ENCODE results near the gene LTBP1. TPM values are rescaled to one million over a fixed set of nuclear protein-coding genes. Genes with fewer than 3 reads are reported as not detected.

Gene LTBP1
- total and polyA plus RNA-seq, 4 donors = 5.8 to 57.6 (median 10.2) TPM

GRCh38 chr2:33420726-33421125 lies 474.0 kb downstream of the LTBP1 start:
- Histone ChIP-seq H3K9me3 (ENCODE audit: control insufficient read depth in 4 of 4, low read length in 3 of 4) (no peaks in the 10 kb centered on the region), H3K36me3 (ENCODE audit: control insufficient read depth in 4 of 4, insufficient read depth in 3 of 4, low read depth in 1 of 4, low read length in 3 of 4) (no peaks in the 10 kb centered on the region), H3K4me3 (ENCODE audit: low read depth in 1 of 3, low read length in 3 of 3) (no peak overlapping the region), H3K9ac (ENCODE audit: low read depth in 1 of 2, low read length in 2 of 2) (no peak overlapping the region), H3K27ac (ENCODE audit: low read depth in 1 of 2, low read length in 2 of 2) (no peak overlapping the region), H3K4me1 (ENCODE audit: control insufficient read depth in 4 of 4, insufficient read depth in 4 of 4, low read length in 3 of 4) (no peaks in the 10 kb centered on the region), H3K27me3 (ENCODE audit: control insufficient read depth in 4 of 4, insufficient read depth in 4 of 4, low read length in 3 of 4) (no peaks in the 10 kb centered on the region)
- no peak for DNase-seq (ENCODE audit: low spot score)
- TF ChIP-seq FOXA1 (IDR thresholded peaks at IDR 0.05) (no peak), RXRA (IDR thresholded peaks at IDR 0.05) (no peak), NR2F2 (IDR thresholded peaks at IDR 0.05) (no peak), HNF4A (conservative IDR thresholded peaks at IDR 0.05) (no peak), YY1 (IDR thresholded peaks at IDR 0.05) (no peak), EGR1 (IDR thresholded peaks at IDR 0.05; ENCODE audit: low read depth in 2 of 2) (no peak), FOXA2 (IDR thresholded peaks at IDR 0.05) (no peak), JUND (IDR thresholded peaks at IDR 0.05) (no peak), ZBTB33 (IDR thresholded peaks at IDR 0.05) (no peak), GABPA (IDR thresholded peaks at IDR 0.05 in 1 of 2, conservative IDR thresholded peaks at IDR 0.05 in 1 of 2) (no peak)
- TF ChIP-seq, protein P1, sequence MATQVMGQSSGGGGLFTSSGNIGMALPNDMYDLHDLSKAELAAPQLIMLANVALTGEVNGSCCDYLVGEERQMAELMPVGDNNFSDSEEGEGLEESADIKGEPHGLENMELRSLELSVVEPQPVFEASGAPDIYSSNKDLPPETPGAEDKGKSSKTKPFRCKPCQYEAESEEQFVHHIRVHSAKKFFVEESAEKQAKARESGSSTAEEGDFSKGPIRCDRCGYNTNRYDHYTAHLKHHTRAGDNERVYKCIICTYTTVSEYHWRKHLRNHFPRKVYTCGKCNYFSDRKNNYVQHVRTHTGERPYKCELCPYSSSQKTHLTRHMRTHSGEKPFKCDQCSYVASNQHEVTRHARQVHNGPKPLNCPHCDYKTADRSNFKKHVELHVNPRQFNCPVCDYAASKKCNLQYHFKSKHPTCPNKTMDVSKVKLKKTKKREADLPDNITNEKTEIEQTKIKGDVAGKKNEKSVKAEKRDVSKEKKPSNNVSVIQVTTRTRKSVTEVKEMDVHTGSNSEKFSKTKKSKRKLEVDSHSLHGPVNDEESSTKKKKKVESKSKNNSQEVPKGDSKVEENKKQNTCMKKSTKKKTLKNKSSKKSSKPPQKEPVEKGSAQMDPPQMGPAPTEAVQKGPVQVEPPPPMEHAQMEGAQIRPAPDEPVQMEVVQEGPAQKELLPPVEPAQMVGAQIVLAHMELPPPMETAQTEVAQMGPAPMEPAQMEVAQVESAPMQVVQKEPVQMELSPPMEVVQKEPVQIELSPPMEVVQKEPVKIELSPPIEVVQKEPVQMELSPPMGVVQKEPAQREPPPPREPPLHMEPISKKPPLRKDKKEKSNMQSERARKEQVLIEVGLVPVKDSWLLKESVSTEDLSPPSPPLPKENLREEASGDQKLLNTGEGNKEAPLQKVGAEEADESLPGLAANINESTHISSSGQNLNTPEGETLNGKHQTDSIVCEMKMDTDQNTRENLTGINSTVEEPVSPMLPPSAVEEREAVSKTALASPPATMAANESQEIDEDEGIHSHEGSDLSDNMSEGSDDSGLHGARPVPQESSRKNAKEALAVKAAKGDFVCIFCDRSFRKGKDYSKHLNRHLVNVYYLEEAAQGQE (IDR thresholded peaks at IDR 0.05) = no peak
- TF ChIP-seq, protein P2, sequence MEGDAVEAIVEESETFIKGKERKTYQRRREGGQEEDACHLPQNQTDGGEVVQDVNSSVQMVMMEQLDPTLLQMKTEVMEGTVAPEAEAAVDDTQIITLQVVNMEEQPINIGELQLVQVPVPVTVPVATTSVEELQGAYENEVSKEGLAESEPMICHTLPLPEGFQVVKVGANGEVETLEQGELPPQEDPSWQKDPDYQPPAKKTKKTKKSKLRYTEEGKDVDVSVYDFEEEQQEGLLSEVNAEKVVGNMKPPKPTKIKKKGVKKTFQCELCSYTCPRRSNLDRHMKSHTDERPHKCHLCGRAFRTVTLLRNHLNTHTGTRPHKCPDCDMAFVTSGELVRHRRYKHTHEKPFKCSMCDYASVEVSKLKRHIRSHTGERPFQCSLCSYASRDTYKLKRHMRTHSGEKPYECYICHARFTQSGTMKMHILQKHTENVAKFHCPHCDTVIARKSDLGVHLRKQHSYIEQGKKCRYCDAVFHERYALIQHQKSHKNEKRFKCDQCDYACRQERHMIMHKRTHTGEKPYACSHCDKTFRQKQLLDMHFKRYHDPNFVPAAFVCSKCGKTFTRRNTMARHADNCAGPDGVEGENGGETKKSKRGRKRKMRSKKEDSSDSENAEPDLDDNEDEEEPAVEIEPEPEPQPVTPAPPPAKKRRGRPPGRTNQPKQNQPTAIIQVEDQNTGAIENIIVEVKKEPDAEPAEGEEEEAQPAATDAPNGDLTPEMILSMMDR (IDR thresholded peaks at IDR 0.05; ENCODE audit: low read depth, low read length, missing input control) = no peak
- TF ChIP-seq, protein P3, sequence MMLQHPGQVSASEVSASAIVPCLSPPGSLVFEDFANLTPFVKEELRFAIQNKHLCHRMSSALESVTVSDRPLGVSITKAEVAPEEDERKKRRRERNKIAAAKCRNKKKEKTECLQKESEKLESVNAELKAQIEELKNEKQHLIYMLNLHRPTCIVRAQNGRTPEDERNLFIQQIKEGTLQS (IDR thresholded peaks at IDR 0.05) = no peak
- WGBS = 89% methylated on average over 4 of the region's 4 CpGs

- no peaks in the 10 kb centered on the region for H3K9me3 ChIP-seq (ENCODE audit: control insufficient read depth in 4 of 4, low read length in 3 of 4)
Measured at GRCh38 chr2:33421820-33422219, 475.1 kb downstream of the LTBP1 start.

More at GRCh38 chr2:33421820-33422219, 475.1 kb downstream of the LTBP1 start:
- DNase-seq (ENCODE audit: low spot score) = no peak
- Histone ChIP-seq H3K36me3 (ENCODE audit: control insufficient read depth in 4 of 4, insufficient read depth in 3 of 4, low read depth in 1 of 4, low read length in 3 of 4) (no peaks in the 10 kb centered on the region), H3K4me3 (ENCODE audit: low read depth in 1 of 3, low read length in 3 of 3) (no peak overlapping the region), H3K27me3 (ENCODE audit: control insufficient read depth in 4 of 4, insufficient read depth in 4 of 4, low read length in 3 of 4) (no peaks in the 10 kb centered on the region), H3K4me1 (ENCODE audit: control insufficient read depth in 4 of 4, insufficient read depth in 4 of 4, low read length in 3 of 4) (no peaks in the 10 kb centered on the region), H3K27ac (ENCODE audit: low read depth in 1 of 2, low read length in 2 of 2) (no peak overlapping the region), H3K9ac (ENCODE audit: low read depth in 1 of 2, low read length in 2 of 2) (no peak overlapping the region)
- 85% methylated on average over 2 of the region's 2 CpGs for WGBS
- TF ChIP-seq, protein P4, sequence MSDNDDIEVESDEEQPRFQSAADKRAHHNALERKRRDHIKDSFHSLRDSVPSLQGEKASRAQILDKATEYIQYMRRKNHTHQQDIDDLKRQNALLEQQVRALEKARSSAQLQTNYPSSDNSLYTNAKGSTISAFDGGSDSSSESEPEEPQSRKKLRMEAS (IDR thresholded peaks at IDR 0.05) = no peak
- TF ChIP-seq HNF4G (IDR thresholded peaks at IDR 0.05) (no peak), GABPA (IDR thresholded peaks at IDR 0.05 in 1 of 2, conservative IDR thresholded peaks at IDR 0.05 in 1 of 2) (no peak), HNF4A (conservative IDR thresholded peaks at IDR 0.05) (no peak), RXRA (IDR thresholded peaks at IDR 0.05) (no peak)

Measured in liver (tissue), 9 donors.